ENCODE measurements around the gene KCNQ1. TPM values are rescaled to one million over a fixed set of nuclear protein-coding genes. Genes with fewer than 3 reads are reported as not detected.

KCNQ1 gene
- total and polyA plus RNA-seq, 9 donors: 1.4 to 17.2 (median 3.8) TPM

GRCh38 chr11:2575591-2576051, 130.8 kb downstream of the KCNQ1 start:
- Histone ChIP-seq H3K27ac (no peak overlapping the region), H3K4me3 (no peak overlapping the region), H3K4me1 (ENCODE audit: insufficient read depth) (peaks cover under 1% of the 10 kb centered on the region), H3K9me3 (no peaks in the 10 kb centered on the region), H3K36me3 (no peaks in the 10 kb centered on the region), H3K27me3 (no peaks in the 10 kb centered on the region)
- peak in 3 of 5 donors; percentile 8 to 12 (median 8) for DNase-seq
- intact Hi-C loops (cut with DNase I): no loop called here
- 91 to 93% (median 93%) methylated on average over 17 of the region's 17 CpGs for WGBS, 3 donors
- TF ChIP-seq EP300 (IDR thresholded peaks at IDR 0.05) (no peak), CTCF (IDR thresholded peaks at IDR 0.05) (no peak), POLR2A (IDR thresholded peaks at IDR 0.05) (no peak)

- 89 to 95% (median 92%) methylated on average over 15 of the region's 15 CpGs for WGBS, 3 donors
- H3K4me1 ChIP-seq (ENCODE audit: insufficient read depth): peaks cover 1% of the 10 kb centered on the region
- intact Hi-C loops (cut with DNase I): no loop called here
- no peak overlapping the region for H3K4me3 ChIP-seq
- H3K27ac ChIP-seq: no peak overlapping the region
- TF ChIP-seq POLR2A (IDR thresholded peaks at IDR 0.05): no peak
- TF ChIP-seq CTCF (IDR thresholded peaks at IDR 0.05): no peak
- TF ChIP-seq EP300 (IDR thresholded peaks at IDR 0.05): no peak
- H3K9me3 ChIP-seq: no peaks in the 10 kb centered on the region
- no peaks in the 10 kb centered on the region for H3K36me3 ChIP-seq
- peak in 3 of 5 donors; percentile 7 to 13 (median 7) for DNase-seq
- no peaks in the 10 kb centered on the region for H3K27me3 ChIP-seq
These were observed 131.3 kb downstream of the KCNQ1 start for GRCh38 chr11:2576111-2576510.

- peaks cover 1% of the 10 kb centered on the region for H3K4me1 ChIP-seq (ENCODE audit: insufficient read depth)
- TF ChIP-seq POLR2A (IDR thresholded peaks at IDR 0.05) (no peak), EP300 (IDR thresholded peaks at IDR 0.05) (no peak), CTCF (IDR thresholded peaks at IDR 0.05) (no peak)
- H3K9me3 ChIP-seq: no peaks in the 10 kb centered on the region
- H3K4me3 ChIP-seq: no peak overlapping the region
- intact Hi-C loops (cut with DNase I): no loop called here
- 86 to 91% (median 88%) methylated on average over 14 to 15 of the region's 15 CpGs for WGBS, 3 donors
- H3K27ac ChIP-seq: no peak overlapping the region
- H3K27me3 ChIP-seq: no peaks in the 10 kb centered on the region
- H3K36me3 ChIP-seq: no peaks in the 10 kb centered on the region
- peak in 4 of 5 donors; percentile 7 to 26 (median 14) for DNase-seq
These were observed 131.7 kb downstream of the KCNQ1 start for GRCh38 chr11:2576549-2576948.

GRCh38 chr11:2577031-2577990, 132.5 kb downstream of the KCNQ1 start:
- no peaks in the 10 kb centered on the region for H3K9me3 ChIP-seq
- no peaks in the 10 kb centered on the region for H3K27me3 ChIP-seq
- 91 to 94% (median 93%) methylated on average over 33 of the region's 33 CpGs for WGBS, 3 donors
- no peak overlapping the region for H3K4me3 ChIP-seq
- no peaks in the 10 kb centered on the region for H3K36me3 ChIP-seq
- intact Hi-C loops (cut with DNase I): no loop called here
- TF ChIP-seq EP300 (IDR thresholded peaks at IDR 0.05): no peak
- TF ChIP-seq CTCF (IDR thresholded peaks at IDR 0.05): no peak
- no peak for TF ChIP-seq POLR2A (IDR thresholded peaks at IDR 0.05)
- peaks cover 1% of the 10 kb centered on the region for H3K4me1 ChIP-seq (ENCODE audit: insufficient read depth)
- H3K27ac ChIP-seq: no peak overlapping the region
- peak; percentile 4 to 33 (median 14) for DNase-seq
